Upper lobe of right lung (tissue), 1 donor: ENCODE measurements around the gene ZNF587. TPM values are rescaled to one million over a fixed set of nuclear protein-coding genes. Genes with fewer than 3 reads are reported as not detected.
A peak's percentile ranks its signal among the peaks of the same experiment; 100 is the strongest.
"Not testable (repeated sequence)": the region's sequence is repeated elsewhere in the genome, so short reads cannot be mapped to it uniquely, and the experiment has no call there.

ENCODE experiments used
- ATAC-seq: fragments of 200-7000 bp; cut with Tn5 transposase; one replicate; pipeline ENCODE4 v1.9.1; 2020; ENCODE audit warnings: mild to moderate bottlenecking, moderate library complexity
- DNase-seq: peaks from one replicate; pipeline ENCODE4 v3.0.0-alpha.2; 2020
- H3K27ac ChIP-seq: fragments of 200-600 bp; one replicate; pipeline ENCODE4 v1.8.0; 2022
- H3K27me3 ChIP-seq: fragments of 200-600 bp; one replicate; pipeline ENCODE4 v1.8.0; 2022; ENCODE audit warnings: mild to moderate bottlenecking
- H3K36me3 ChIP-seq: fragments of 200-600 bp; one replicate; pipeline ENCODE4 v1.8.0; 2022
- H3K4me1 ChIP-seq: fragments of 200-600 bp; one replicate; pipeline ENCODE4 v1.8.0; 2022
- H3K4me3 ChIP-seq: fragments of 200-600 bp; one replicate; pipeline ENCODE4 v1.8.0; 2022; ENCODE audit warnings: mild to moderate bottlenecking
- H3K9me3 ChIP-seq: fragments of 200-600 bp; one replicate; pipeline ENCODE4 v1.8.0; 2022
- intact Hi-C: fragments of 100-400 bp; cut with DNase I; formaldehyde crosslinking; loops from one replicate; pipeline ENCODE4 v1.11.0; 2022
- total RNA-seq: library from RNA; stranded (reverse); fragmentation: NEBNext Ultra II Directional; extraction: Animal tissue kit (Norgen Biotek cat#: 25700); gene quantifications from one replicate; pipeline ENCODE4 v1.2.1, GENCODE V29; 2021
- TF ChIP-seq, protein P1 (sequence below): fragments of 200-600 bp; IDR thresholded peaks from one replicate; pipeline ENCODE4 v1.8.0; 2022; ENCODE audit warnings: antibody characterized with exemption
- donor health status: DM: no; HTN: yes; CAD: no; lungs with severe emphysema.

ZNF587 gene
- total RNA-seq, 1 donor from 2014 or later = 27.3 TPM

DNA sequence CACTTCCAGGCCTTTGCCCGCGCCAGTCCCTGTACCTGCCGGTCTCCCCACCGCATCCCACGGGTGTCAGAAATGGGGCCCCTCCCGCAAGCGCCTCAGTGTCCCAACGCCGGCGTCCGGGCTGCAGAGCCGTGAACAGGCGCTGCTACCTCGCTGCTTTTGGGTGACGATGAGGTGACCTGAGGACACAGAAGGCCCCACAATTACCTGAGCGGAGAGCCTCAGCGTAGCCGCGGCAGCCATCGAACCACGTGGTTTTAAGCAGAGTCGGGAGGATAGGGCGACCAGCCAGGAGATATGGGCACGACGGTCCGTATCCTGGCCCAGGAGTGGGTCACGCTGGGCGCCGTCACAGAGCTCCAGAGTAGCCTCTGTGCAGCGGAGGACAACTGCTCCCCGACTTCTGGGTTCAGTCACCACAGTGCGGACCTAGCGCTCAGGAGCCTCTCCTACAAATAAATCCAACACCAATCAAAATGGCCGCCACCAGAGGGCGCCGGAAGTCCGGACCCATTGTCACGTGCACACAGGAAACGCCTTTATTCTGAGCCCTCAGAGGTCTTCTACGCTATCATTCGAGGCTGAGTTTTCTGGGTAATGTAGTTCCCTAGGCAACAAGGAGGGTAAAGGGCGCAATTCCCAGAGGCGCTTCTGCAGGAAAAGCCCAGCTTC, 39.0 kb downstream of the ZNF587 start, which contains the start of gene ZNF814:
TSS of gene ZNF814 (minus strand) at position 478 of the 672 bp plus-strand sequence. CDS start at position 243, 235 bp downstream.
- ATAC-seq = peak; percentile 96
- Histone ChIP-seq H3K4me3 (peak within 1 kb of the TSS; percentile 75), H3K27me3 (no peaks in the 10 kb centered on the region), H3K4me1 (peaks cover 4% of the 10 kb centered on the region), H3K27ac (peak within 1 kb of the TSS; percentile 79), H3K36me3 (no peaks in the 10 kb centered on the region), H3K9me3 (peaks cover 3% of the 10 kb centered on the region)
- DNase-seq = peak; percentile 81
- TF ChIP-seq, protein P1, sequence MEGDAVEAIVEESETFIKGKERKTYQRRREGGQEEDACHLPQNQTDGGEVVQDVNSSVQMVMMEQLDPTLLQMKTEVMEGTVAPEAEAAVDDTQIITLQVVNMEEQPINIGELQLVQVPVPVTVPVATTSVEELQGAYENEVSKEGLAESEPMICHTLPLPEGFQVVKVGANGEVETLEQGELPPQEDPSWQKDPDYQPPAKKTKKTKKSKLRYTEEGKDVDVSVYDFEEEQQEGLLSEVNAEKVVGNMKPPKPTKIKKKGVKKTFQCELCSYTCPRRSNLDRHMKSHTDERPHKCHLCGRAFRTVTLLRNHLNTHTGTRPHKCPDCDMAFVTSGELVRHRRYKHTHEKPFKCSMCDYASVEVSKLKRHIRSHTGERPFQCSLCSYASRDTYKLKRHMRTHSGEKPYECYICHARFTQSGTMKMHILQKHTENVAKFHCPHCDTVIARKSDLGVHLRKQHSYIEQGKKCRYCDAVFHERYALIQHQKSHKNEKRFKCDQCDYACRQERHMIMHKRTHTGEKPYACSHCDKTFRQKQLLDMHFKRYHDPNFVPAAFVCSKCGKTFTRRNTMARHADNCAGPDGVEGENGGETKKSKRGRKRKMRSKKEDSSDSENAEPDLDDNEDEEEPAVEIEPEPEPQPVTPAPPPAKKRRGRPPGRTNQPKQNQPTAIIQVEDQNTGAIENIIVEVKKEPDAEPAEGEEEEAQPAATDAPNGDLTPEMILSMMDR = peak; percentile 40
- intact Hi-C loops = no loop called here

DNA sequence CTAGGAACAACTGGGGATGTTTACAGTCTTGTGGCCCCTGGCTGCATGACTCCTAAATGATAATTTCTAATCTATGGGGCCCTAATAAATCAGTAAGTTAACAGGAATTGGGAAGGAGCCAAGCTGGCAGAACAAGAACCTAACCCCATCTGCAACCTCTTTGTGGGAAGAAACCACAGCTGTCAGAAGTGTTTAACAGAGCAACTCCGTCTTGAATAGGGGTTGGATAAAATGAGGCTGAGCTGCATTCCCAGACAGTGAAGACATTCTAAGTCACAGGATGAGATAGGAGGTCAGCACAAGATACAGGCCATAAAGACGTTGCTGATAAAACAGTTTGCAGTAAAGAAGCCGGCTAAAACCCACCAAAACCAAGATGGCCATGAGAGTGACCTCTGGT, 41.0 kb downstream of the ZNF587 start:
- H3K4me3 ChIP-seq, DNase-seq, H3K27ac ChIP-seq, H3K36me3 ChIP-seq, H3K4me1 ChIP-seq, intact Hi-C loops, H3K9me3 ChIP-seq, H3K27me3 ChIP-seq, ATAC-seq: not testable (repeated sequence)

DNA sequence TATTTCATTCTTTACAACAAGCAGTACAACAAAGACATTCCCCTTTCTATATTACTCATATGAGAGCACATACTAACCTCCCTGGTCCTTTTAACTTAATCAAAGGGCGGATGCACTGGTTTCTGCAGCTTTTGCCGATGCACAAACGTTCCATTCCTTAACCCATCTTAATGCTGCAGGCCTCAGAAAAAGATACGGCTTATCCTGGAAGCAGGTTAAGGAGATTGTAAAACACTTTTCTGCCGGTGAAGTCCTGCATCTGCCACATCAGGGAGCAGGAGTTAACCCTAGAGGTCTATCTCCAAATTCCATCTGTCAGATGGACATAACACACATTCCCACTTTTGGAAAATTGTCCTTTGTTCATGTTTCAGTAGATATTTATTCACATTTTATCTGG, 50.7 kb downstream of the ZNF587 start:
- Histone ChIP-seq H3K4me3 (no peak overlapping the region), H3K9me3 (no peaks in the 10 kb centered on the region), H3K27ac (no peak overlapping the region), H3K27me3 (no peaks in the 10 kb centered on the region), H3K4me1 (no peaks in the 10 kb centered on the region), H3K36me3 (no peaks in the 10 kb centered on the region)
- intact Hi-C loops = no loop called here
- ATAC-seq = no peak
- TF ChIP-seq, protein P1 = no peak
- DNase-seq = no peak

DNA sequence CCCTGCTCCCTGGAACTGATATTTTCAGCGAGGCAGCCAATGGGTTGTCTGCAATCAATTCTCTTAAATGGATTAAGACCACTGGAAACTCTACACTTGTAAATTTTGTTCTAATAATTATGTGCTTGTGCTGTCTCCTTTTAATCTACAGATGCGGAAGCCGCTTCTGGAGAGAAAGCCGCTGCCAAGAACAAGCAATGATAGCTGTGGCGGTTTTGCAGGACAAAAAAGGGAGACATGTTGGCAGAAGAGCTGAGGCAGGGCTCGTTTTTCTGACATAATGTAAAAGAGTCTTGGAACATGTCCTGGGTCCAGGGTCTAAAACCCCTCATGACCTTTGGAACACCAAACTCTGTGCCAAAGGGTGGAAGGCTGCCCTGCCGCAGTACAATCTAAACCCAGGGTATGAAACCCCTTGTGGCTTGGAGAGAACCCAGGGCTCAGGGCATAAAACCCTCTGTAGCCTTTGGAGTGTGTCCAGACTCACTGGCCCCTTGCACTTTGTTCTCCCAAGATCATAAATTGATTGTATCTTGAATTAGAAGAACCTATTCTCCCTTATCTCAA, 54.0 kb downstream of the ZNF587 start:
- Histone ChIP-seq H3K27me3 (no peaks in the 10 kb centered on the region), H3K27ac (no peak overlapping the region), H3K9me3 (no peaks in the 10 kb centered on the region), H3K4me3 (no peak overlapping the region), H3K4me1 (no peaks in the 10 kb centered on the region), H3K36me3 (peaks cover 16% of the 10 kb centered on the region)
- no peak for DNase-seq
- no peak for ATAC-seq
- TF ChIP-seq, protein P1 = no peak
- intact Hi-C loops = no loop called here

DNA sequence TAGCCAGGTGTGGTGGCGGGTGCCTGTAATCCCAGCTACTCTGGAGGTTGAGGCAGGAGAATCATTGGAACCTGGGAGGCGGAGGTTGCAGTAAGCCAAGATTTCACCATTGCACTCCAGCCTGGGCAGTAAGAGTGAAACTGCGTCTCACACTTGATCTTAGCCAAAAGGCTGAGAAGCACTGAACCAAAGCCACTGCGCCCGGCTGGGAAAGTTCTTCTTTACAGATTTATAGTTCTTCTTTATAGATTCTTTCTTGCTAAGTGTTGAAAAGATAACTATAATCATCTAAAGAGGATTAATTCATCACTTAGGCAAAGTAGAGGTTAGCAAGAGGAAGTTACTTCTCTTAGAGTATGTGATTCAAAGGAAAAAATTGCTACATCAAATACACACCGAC, 55.6 kb downstream of the ZNF587 start:
- Histone ChIP-seq H3K4me1 (no peaks in the 10 kb centered on the region), H3K9me3 (no peaks in the 10 kb centered on the region), H3K4me3 (no peak overlapping the region), H3K27me3 (no peaks in the 10 kb centered on the region), H3K36me3 (peaks cover 26% of the 10 kb centered on the region), H3K27ac (no peak overlapping the region)
- DNase-seq (no peak), ATAC-seq (no peak)
- TF ChIP-seq, protein P1 = no peak
- intact Hi-C loops = no loop called here

DNA sequence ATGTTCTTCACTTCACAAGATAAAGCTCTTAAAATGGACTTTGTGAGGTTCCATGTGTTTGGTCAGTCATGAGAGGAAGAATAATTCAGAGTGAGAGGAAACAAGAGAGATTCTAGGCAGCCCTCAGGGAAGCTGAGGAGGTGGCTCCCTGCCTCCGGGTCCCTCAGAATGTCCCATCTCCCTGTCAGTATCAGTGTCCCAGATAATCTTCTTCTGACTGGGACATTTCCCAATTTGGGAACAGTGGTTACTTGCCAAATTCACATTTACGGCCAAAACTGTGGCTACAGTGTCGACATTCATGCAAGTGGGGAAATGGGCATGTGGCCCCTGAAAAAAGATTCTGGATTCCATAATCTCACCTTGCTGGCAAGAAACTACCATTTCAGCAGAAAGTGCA, 57.7 kb downstream of the ZNF587 start:
- Histone ChIP-seq H3K36me3 (peaks cover 37% of the 10 kb centered on the region), H3K9me3 (no peaks in the 10 kb centered on the region)
- intact Hi-C loops = no loop called here

More for the DNA sequence above, 57.7 kb downstream of the ZNF587 start:
- Histone ChIP-seq H3K27me3 (no peaks in the 10 kb centered on the region), H3K4me1 (no peaks in the 10 kb centered on the region), H3K4me3 (no peak overlapping the region), H3K27ac (no peak overlapping the region)
- no peak for DNase-seq
- no peak for ATAC-seq
- TF ChIP-seq, protein P1 = no peak
